Endothelial cell of umbilical vein (primary cell): Measurements from ENCODE around the gene RPL4. TPM values are rescaled to one million over a fixed set of nuclear protein-coding genes. Genes with fewer than 3 reads are reported as not detected.
A peak's percentile ranks its signal among the peaks of the same experiment; 100 is the strongest.
"Not testable (repeated sequence)": the region's sequence is repeated elsewhere in the genome, so short reads cannot be mapped to it uniquely, and the experiment has no call there.

Source experiments
- BruUV-seq: library from RNA; stranded (reverse); fragments of 400-500 nt; replicated peaks from 2 replicates; lab custom pipeline; 2021; lab: Mats Ljungman, UMichigan
- CTCF ChIA-PET: fragments of 300-600, 350-600 bp; sonication (Branson Sonifier 250); formaldehyde crosslinking; loops from one replicate; lab custom pipeline; 2021; ENCODE audit warnings: antibody characterized with exemption, inconsistent platforms; lab: Charles Lee
- POLR2A ChIA-PET: fragments of 300-600, 350-600 bp; sonication (Branson Sonifier 250); formaldehyde crosslinking; loops from one replicate; lab custom pipeline; 2021; ENCODE audit warnings: antibody characterized with exemption, inconsistent platforms; lab: Charles Lee
- DNase-seq: peaks from one replicate; pipeline ENCODE4 v3.0.0-alpha.2; 2011; ENCODE audit warnings: low read depth, low spot score
- FAIRE-seq: peaks from 2 replicates; lab custom pipeline; 2011; peaks lifted over from hg19 to GRCh38; lab: Jason Lieb, UNC
- H2AFZ ChIP-seq: 2 replicates; pipeline ENCODE4 v1.6.0; 2012; ENCODE audit warnings: low read depth, low read length, control low read depth, inconsistent platforms
- H3K27ac ChIP-seq: 2 replicates; pipeline ENCODE4 v1.5.1; 2011; ENCODE audit warnings: low read depth, mild to moderate bottlenecking, control low read depth, low read length, moderate library complexity; ENCODE audit not compliant: insufficient read depth
- H3K27me3 ChIP-seq, 2 experiments: 2 replicates each; pipeline versions ENCODE4 v1.6.0 to v1.6.1; 2011; ENCODE audit warnings: low read length in 2 of 2, mixed read lengths in 1 of 2; ENCODE audit not compliant: control insufficient read depth in 2 of 2, insufficient read depth in 2 of 2
- H3K36me3 ChIP-seq, 2 experiments: 2 replicates in 1 of 2; 3 replicates in 1 of 2; pipeline ENCODE4 v1.5.1; 2011; ENCODE audit warnings: low read length in 2 of 2, mild to moderate bottlenecking in 1 of 2, moderate library complexity in 1 of 2; ENCODE audit not compliant: control insufficient read depth in 2 of 2, insufficient read depth in 2 of 2; ENCODE audit errors: extremely low read depth in 1 of 2
- H3K4me1 ChIP-seq: 3 replicates; pipeline ENCODE4 v1.5.1; 2011; ENCODE audit warnings: mild to moderate bottlenecking, low read length; ENCODE audit not compliant: control insufficient read depth, insufficient read depth; ENCODE audit errors: extremely low read depth
- H3K4me2 ChIP-seq: 2 replicates; pipeline ENCODE4 v1.6.1; 2011; ENCODE audit warnings: low read length, control low read depth, mixed read lengths; ENCODE audit not compliant: insufficient read depth
- H3K4me3 ChIP-seq, 3 experiments: fragments of 200-600 bp in 1 of 3; sonication (generic), shearing (Covaris generic) in 1 of 3; replicated peaks in 1 of 3; 2 replicates each; pipeline ENCODE4 v1.5.1; 2011 to 2016; ENCODE audit warnings: control low read depth in 3 of 3, low read length in 3 of 3, mild to moderate bottlenecking in 2 of 3, inconsistent platforms in 1 of 3, low read depth in 1 of 3, moderate library complexity in 1 of 3; ENCODE audit not compliant: insufficient read depth in 1 of 3
- H3K79me2 ChIP-seq: 2 replicates; pipeline ENCODE4 v1.6.0; 2012; ENCODE audit warnings: low read length, inconsistent platforms; ENCODE audit not compliant: control insufficient read depth, insufficient read depth
- H3K9ac ChIP-seq: replicated peaks from 2 replicates; pipeline ENCODE3; 2011; ENCODE audit warnings: low read length, control low read depth; ENCODE audit not compliant: insufficient read depth; ENCODE audit errors: extremely low read depth
- H3K9me1 ChIP-seq: replicated peaks from 3 replicates; pipeline ENCODE4 v1.6.0; 2011; ENCODE audit warnings: mild to moderate bottlenecking, low read length; ENCODE audit not compliant: control insufficient read depth, insufficient read depth; ENCODE audit errors: extremely low read depth
- H3K9me3 ChIP-seq: replicated peaks from 2 replicates; pipeline ENCODE4 v1.5.1; 2012; ENCODE audit warnings: low read length, inconsistent platforms; ENCODE audit not compliant: control insufficient read depth, insufficient read depth
- H4K20me1 ChIP-seq: replicated peaks from 2 replicates; pipeline ENCODE3; 2011; ENCODE audit warnings: mild to moderate bottlenecking, low read length; ENCODE audit not compliant: control insufficient read depth, insufficient read depth; ENCODE audit errors: extremely low read depth
- EZH2 ChIP-seq: IDR thresholded peaks from 2 replicates; pipeline ENCODE4 v1.6.1; 2012; ENCODE audit warnings: borderline replicate concordance, low read depth, mild to moderate bottlenecking, moderate library complexity, low read length, inconsistent platforms; ENCODE audit not compliant: severe bottlenecking
- FOS ChIP-seq: IDR thresholded peaks from 2 replicates; pipeline ENCODE4 v1.6.1; 2011; ENCODE audit warnings: mild to moderate bottlenecking, low read length, moderate library complexity, borderline replicate concordance; ENCODE audit not compliant: insufficient read depth
- GATA2 ChIP-seq: IDR thresholded peaks from 2 replicates; pipeline ENCODE4 v1.7.0; 2011; ENCODE audit warnings: low read depth, mild to moderate bottlenecking, moderate library complexity, mixed read lengths, low read length; ENCODE audit not compliant: insufficient read length, insufficient read depth
- JUN ChIP-seq: IDR thresholded peaks from 2 replicates; pipeline ENCODE4 v1.6.1; 2011; ENCODE audit warnings: borderline replicate concordance, low read depth; ENCODE audit not compliant: insufficient read length, insufficient read depth
- MYC ChIP-seq: IDR thresholded peaks from one replicate; pipeline ENCODE4 v1.6.1; 2011; ENCODE audit warnings: mild to moderate bottlenecking, low read depth, low read length
- POLR2A ChIP-seq: IDR thresholded peaks from 2 replicates; pipeline ENCODE4 v1.6.1; 2012; ENCODE audit warnings: low read depth, mild to moderate bottlenecking, control low read depth, low read length
- POLR2AphosphoS5 ChIP-seq: IDR thresholded peaks from 2 replicates; pipeline ENCODE4 v1.6.1; 2012; ENCODE audit warnings: low read depth, mild to moderate bottlenecking, control low read depth, low read length, moderate library complexity; ENCODE audit not compliant: insufficient read depth
- dilution Hi-C: fragments of 300-500 bp; cut with MboI; formaldehyde crosslinking; loops from one replicate; pipeline ENCODE4 v1.15.0; 2019; ENCODE audit warnings: low sequenced_read_pairs; ENCODE audit not compliant: extremely low pct_ligation_motif_present
- intact Hi-C: fragments of 100-400 bp; cut with micrococcal nuclease; formaldehyde crosslinking; loops from one replicate; pipeline ENCODE4 v1.10.0; 2022
- polyA plus RNA-seq, 4 experiments: library from polyadenylated mRNA; depleted of rRNA in 3 of 4; stranded (reverse) in 3 of 4; unstranded in 1 of 4; fragments of >200 nt; gene quantifications; 2 replicates each; pipeline versions ENCODE4 v1.2.1 to v1.2.3, GENCODE V29; 2011 to 2012; ENCODE audit warnings: missing spikeins in 1 of 4
- total RNA-seq: library from RNA; stranded (reverse); gene quantifications from 2 replicates; pipeline ENCODE4 v1.2.3, GENCODE V29; 2021
- TF ChIP-seq, protein P1 (sequence below): IDR thresholded peaks from 2 replicates; pipeline ENCODE4 v1.6.1; 2011; ENCODE audit not compliant: insufficient read depth, insufficient read length
- TF ChIP-seq, protein P2 (sequence below), 2 donors: IDR thresholded peaks; 1 replicate in 1 of 2; 2 replicates in 1 of 2; pipeline ENCODE4 v1.5.1; 2011; ENCODE audit warnings: low read length in 2 of 2, mild to moderate bottlenecking in 2 of 2, moderate library complexity in 2 of 2, control low read depth in 1 of 2, inconsistent platforms in 1 of 2, low read depth in 1 of 2; ENCODE audit not compliant: insufficient read depth in 1 of 2; ENCODE audit errors: extremely low read depth in 1 of 2

RPL4 gene
- total and polyA plus RNA-seq, 2 donors (not counting 3 experiments of a cell fraction or from before 2014, with no cell fraction given), result 2,598 to 3,530 TPM

DNA sequence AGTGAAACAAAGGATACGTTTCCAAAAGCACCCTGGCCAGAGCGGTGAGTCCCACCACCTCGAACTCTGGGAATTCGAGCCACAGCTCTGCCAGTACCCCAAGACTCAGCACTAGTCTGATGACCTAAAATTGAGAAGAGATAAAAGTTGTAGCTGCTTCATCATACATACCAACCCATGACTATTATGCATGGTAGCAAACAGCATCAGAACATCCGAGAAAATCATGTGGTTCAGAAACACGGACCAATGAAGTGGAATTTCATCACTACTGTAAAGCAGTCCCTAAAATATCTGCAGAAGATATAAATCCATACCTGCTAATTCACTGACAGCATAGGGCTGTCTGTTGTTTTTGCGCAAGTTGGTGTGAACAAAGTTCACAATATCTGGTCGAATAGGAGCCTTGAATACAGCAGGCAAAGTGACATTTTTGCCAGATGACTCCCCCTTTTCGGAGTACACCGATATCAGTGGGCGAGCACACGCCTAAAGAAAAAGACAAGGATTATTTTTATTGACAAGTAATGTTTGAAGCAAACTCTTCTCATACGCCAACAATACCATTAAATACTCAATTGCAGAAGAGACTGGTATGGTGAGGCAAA is 1.5 kb downstream of the RPL4 start:
- H2AFZ ChIP-seq, FAIRE-seq, H3K27me3 ChIP-seq, DNase-seq, POLR2A ChIA-PET, H4K20me1 ChIP-seq, H3K9me3 ChIP-seq, BruUV-seq, H3K9me1 ChIP-seq, dilution Hi-C loops: not testable (repeated sequence)
- peak overlapping the region; percentile 96 for H3K27ac ChIP-seq
- peak; percentile 7 for TF ChIP-seq POLR2AphosphoS5
- H3K4me2 ChIP-seq, result peak overlapping the region; percentile 98
- H3K9ac ChIP-seq, result peak overlapping the region; percentile 98
- peak overlapping the region; percentile 93 to 98 (median 98) for H3K4me3 ChIP-seq
- H3K36me3 ChIP-seq, result peaks cover 31 to 35% of the 10 kb centered on the region in 2 experiments
- H3K4me1 ChIP-seq, result peaks cover 28% of the 10 kb centered on the region
- H3K79me2 ChIP-seq, result peaks cover 71% of the 10 kb centered on the region
- intact Hi-C loops, result loop anchor here (5.0 kb wide), 1 partner anchor 349 kb away; no protein-coding TSS in a partner anchor
- CTCF ChIA-PET, result interaction anchor here (1.3 kb wide), 1 partner anchor 116 kb away, joined by 3 read pairs; the partner anchor contains the start of gene MAP2K1

DNA sequence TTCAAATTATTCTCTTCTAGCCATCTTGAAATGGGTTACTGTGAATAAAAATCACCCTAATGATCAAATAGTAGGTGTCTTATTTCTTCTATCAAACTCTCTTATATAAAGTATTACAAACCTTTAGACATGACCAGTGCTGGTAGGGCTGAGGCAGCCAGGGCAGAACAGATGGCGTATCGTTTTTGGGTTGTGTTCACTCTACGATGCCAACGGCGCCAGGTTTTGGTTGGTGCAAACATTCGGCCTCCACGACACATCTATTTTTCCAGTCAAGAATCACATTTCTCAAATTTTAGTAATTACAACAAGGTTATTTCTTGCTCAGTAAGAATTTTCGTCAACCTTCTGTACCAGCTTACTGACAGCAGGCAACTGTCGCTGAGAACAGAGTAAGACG is 2.2 kb downstream of the RPL4 start:
- ChIA-PET CTCF (interaction anchor here (1.3 kb wide), 1 partner anchor 116 kb away, joined by 3 read pairs; the partner anchor contains the start of gene MAP2K1), POLR2A (no interaction called here)
- H3K27ac ChIP-seq, result no peak overlapping the region
- H4K20me1 ChIP-seq, result peaks cover 3% of the 10 kb centered on the region
- no peaks in the 10 kb centered on the region for H3K9me3 ChIP-seq
- H3K4me3 ChIP-seq, result peak overlapping the region in 2 of 3 experiments; percentile 98
- TF ChIP-seq, protein P1, sequence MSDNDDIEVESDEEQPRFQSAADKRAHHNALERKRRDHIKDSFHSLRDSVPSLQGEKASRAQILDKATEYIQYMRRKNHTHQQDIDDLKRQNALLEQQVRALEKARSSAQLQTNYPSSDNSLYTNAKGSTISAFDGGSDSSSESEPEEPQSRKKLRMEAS, result no peak
- TF ChIP-seq, protein P2, sequence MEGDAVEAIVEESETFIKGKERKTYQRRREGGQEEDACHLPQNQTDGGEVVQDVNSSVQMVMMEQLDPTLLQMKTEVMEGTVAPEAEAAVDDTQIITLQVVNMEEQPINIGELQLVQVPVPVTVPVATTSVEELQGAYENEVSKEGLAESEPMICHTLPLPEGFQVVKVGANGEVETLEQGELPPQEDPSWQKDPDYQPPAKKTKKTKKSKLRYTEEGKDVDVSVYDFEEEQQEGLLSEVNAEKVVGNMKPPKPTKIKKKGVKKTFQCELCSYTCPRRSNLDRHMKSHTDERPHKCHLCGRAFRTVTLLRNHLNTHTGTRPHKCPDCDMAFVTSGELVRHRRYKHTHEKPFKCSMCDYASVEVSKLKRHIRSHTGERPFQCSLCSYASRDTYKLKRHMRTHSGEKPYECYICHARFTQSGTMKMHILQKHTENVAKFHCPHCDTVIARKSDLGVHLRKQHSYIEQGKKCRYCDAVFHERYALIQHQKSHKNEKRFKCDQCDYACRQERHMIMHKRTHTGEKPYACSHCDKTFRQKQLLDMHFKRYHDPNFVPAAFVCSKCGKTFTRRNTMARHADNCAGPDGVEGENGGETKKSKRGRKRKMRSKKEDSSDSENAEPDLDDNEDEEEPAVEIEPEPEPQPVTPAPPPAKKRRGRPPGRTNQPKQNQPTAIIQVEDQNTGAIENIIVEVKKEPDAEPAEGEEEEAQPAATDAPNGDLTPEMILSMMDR (IDR thresholded peaks at IDR 0.05; ENCODE audit: extremely low read depth in 1 of 2, insufficient read depth in 1 of 2, low read depth in 1 of 2, low read length in 2 of 2), result no peak
- TF ChIP-seq JUN, result no peak
- TF ChIP-seq POLR2AphosphoS5, result no peak
- TF ChIP-seq MYC, result no peak
- TF ChIP-seq EZH2, result no peak
- TF ChIP-seq FOS, result no peak
- TF ChIP-seq POLR2A, result no peak
- TF ChIP-seq GATA2, result no peak
- no peaks in the 10 kb centered on the region for H3K9me1 ChIP-seq
- BruUV-seq, result no TSS peak
- intact Hi-C loops (loop anchor here (5.0 kb wide), 1 partner anchor 350 kb away; no protein-coding TSS in a partner anchor), dilution Hi-C loops (no loop called here)
- H3K4me2 ChIP-seq, result peak overlapping the region; percentile 98
- H3K36me3 ChIP-seq, result peaks cover 32 to 37% of the 10 kb centered on the region in 2 experiments
- FAIRE-seq, result no peak
- no peak overlapping the region for H2AFZ ChIP-seq
- peaks cover 66% of the 10 kb centered on the region for H3K79me2 ChIP-seq
- H3K4me1 ChIP-seq, result peaks cover 28% of the 10 kb centered on the region
- H3K27me3 ChIP-seq, result no peaks in the 10 kb centered on the region
- H3K9ac ChIP-seq, result peak overlapping the region; percentile 98
- no peak for DNase-seq
